Lower leg skin (tissue), 4 donors: Measurements from ENCODE around the gene CNTN4. TPM values are rescaled to one million over a fixed set of nuclear protein-coding genes. Genes with fewer than 3 reads are reported as not detected.

Source experiments
- DNase-seq, 2 donors: peaks; one replicate each; pipeline ENCODE4 v3.0.0-alpha.2; 2019; ENCODE audit warnings: low spot score in 2 of 2
- H3K4me3 ChIP-seq: fragments of 200-600 bp; sonication (generic); 2 replicates; pipeline ENCODE4 v1.5.1; 2017; ENCODE audit warnings: mild to moderate bottlenecking, low read depth; ENCODE audit not compliant: poor library complexity, severe bottlenecking
- POLR2A ChIP-seq, 2 donors: fragments of 450-650 bp; IDR thresholded peaks; one replicate each; pipeline ENCODE4 v1.6.1; 2016 to 2017; ENCODE audit warnings: antibody characterized with exemption in 2 of 2, mild to moderate bottlenecking in 1 of 2, moderate library complexity in 1 of 2
- WGBS, 2 donors: methylation state at CpG; one replicate each; pipeline ENCODE4 v1.1.5; 2018; 5-methylcytosine and 5-hydroxymethylcytosine counted together
- intact Hi-C: fragments of 100-400 bp; cut with DNase I; formaldehyde crosslinking; loops from one replicate; pipeline ENCODE4 v1.15.0; 2023; ENCODE audit warnings: low total_unique reads
- total RNA-seq, 4 donors: library from RNA; depleted of rRNA; stranded (reverse); fragments of >200 nt; gene quantifications; one replicate each; pipeline ENCODE4 v1.1.0, GENCODE V29; 2016
- TF ChIP-seq, protein P1 (sequence below), 3 donors: fragments of 450-650 bp; IDR thresholded peaks; one replicate each; pipeline ENCODE4 v1.5.1; 2016; ENCODE audit warnings: antibody characterized with exemption in 3 of 3, mild to moderate bottlenecking in 3 of 3, moderate library complexity in 2 of 3

The CNTN4 gene
- total RNA-seq, 4 donors from 2014 or later, result 1.8 to 6.1 (median 2.6) TPM

DNA sequence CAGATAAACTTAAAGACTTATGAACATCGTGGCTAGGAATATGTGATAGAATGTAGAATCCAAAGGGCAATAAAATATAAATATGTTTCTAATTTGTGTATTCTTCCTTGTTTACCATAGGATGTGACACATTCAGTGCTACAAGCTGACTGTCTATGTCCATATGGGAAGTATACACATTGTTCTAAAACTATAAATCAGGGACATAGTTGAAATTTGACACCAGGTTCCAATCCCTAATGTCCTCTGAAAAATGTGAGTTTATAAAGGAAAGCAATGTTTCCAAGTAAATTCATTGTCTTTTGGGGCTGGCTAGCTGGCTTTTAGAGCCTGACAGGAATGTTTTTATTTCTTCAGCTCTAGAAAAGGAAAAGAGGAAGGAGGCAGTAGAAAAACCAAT is 273.6 kb downstream of the CNTN4 start:
- TF ChIP-seq, protein P1, sequence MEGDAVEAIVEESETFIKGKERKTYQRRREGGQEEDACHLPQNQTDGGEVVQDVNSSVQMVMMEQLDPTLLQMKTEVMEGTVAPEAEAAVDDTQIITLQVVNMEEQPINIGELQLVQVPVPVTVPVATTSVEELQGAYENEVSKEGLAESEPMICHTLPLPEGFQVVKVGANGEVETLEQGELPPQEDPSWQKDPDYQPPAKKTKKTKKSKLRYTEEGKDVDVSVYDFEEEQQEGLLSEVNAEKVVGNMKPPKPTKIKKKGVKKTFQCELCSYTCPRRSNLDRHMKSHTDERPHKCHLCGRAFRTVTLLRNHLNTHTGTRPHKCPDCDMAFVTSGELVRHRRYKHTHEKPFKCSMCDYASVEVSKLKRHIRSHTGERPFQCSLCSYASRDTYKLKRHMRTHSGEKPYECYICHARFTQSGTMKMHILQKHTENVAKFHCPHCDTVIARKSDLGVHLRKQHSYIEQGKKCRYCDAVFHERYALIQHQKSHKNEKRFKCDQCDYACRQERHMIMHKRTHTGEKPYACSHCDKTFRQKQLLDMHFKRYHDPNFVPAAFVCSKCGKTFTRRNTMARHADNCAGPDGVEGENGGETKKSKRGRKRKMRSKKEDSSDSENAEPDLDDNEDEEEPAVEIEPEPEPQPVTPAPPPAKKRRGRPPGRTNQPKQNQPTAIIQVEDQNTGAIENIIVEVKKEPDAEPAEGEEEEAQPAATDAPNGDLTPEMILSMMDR (IDR thresholded peaks at IDR 0.05), result no peak
- no peak for TF ChIP-seq POLR2A (IDR thresholded peaks at IDR 0.05)
- DNase-seq, result no peak

DNA sequence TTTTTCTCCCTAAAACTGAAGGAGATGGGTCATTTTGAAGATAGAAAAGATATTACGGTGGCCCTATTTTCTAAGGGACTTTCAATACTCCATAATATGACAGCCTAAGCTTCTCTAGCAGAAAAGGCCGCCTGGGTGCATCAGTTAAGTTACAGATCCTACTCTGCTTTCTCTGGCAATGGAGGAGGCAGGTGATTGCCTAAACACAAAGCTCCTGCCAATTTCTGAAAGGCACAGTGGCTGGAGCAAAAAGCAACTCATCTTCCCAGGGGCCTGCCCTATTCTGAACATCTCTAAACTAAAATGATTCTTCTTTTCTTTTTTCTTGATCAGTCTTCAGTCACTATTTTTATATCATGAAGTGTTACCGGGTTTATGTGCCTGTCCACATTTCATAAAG is 276.7 kb downstream of the CNTN4 start:
- WGBS, 2 donors, result 66 to 68% methylated on average over 3 of the region's 3 CpGs
- DNase-seq, result no peak
- H3K4me3 ChIP-seq, result no peak overlapping the region
- TF ChIP-seq, protein P1 (IDR thresholded peaks at IDR 0.05), result no peak
- no peak for TF ChIP-seq POLR2A (IDR thresholded peaks at IDR 0.05)
- intact Hi-C loops, result no loop called here

More for the DNA sequence above, 273.6 kb downstream of the CNTN4 start:
- intact Hi-C loops, result no loop called here
- H3K4me3 ChIP-seq, result no peak overlapping the region
- WGBS, 2 donors, result 55 to 60% methylated on average over 1 of the region's 1 CpG

DNA sequence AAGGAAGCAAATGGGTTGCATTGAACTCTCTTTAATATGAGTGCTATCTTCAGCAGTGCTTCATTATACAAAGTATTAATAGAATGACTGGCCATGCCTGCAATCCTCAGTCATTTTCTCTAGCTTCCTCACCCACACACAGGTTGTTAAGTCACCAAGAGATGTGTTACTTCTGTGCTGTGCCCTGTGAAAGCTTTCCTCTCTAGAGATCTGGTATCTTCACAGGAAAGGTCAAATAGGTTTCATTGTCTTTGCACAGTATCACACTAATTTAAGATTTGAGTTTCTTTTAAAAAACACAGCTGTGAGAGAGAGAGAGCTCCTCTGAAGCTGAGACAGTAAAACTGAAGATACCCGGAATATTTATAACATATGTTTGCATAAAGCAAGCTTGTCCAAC is 278.6 kb downstream of the CNTN4 start:
- intact Hi-C loops, result no loop called here
- no peak for TF ChIP-seq POLR2A (IDR thresholded peaks at IDR 0.05)
- TF ChIP-seq, protein P1 (IDR thresholded peaks at IDR 0.05), result no peak
- DNase-seq, result no peak
- H3K4me3 ChIP-seq, result no peak overlapping the region
- WGBS, 2 donors, result 34 to 42% methylated on average over 1 of the region's 1 CpG

DNA sequence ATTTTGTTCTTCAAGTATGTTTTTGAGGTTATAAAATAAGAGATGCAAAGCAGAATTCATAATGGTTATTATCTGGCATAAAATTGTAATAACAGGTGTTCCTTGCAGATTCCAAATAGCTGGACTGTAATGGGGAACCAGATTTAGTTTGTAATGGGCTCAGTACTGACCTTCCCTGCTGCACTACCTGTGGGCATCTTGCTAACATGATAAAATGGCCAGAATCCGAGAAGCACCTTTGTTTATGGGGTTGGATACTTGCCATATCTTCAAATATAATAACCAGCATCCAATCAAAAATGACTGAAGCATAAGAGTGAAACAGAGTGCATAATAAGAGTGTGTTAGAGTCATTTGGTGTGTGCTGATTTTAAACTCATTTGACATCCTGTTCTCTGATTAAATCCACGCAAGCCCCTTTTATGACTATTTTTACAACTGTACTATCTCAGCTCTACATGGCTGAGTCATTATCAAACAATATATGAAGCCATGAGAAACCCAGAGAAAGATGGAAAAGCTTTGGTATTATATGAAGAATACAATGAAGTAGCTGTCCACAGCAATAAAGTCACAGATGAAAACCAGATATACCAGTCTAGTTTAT is 292.4 kb downstream of the CNTN4 start:
- DNase-seq, result no peak
- H3K4me3 ChIP-seq, result no peak overlapping the region
- 66 to 67% methylated on average over 2 of the region's 2 CpGs for WGBS, 2 donors
- intact Hi-C loops, result no loop called here
- TF ChIP-seq, protein P1 (IDR thresholded peaks at IDR 0.05), result no peak
- TF ChIP-seq POLR2A (IDR thresholded peaks at IDR 0.05), result no peak

DNA sequence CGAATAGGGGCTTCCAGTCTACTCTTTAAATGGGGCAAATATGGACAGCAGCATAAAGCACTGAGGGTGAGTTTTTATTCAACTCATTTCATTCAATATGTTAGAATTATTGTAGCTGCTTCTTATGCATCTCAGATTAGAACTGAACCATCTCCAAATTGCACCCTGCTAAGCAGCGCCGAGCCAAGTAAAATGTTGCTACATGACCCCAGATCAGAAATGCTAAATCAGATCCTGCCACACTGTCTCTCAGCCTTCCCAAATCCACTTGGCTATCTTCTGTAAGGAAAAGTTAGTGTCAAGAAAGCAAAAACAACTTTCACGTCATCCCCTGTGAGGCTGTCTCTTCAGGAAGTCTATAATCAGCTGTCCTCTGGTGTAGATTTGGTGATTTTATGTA is 293.2 kb downstream of the CNTN4 start:
- no peak for DNase-seq
- no peak overlapping the region for H3K4me3 ChIP-seq
- no peak for TF ChIP-seq POLR2A (IDR thresholded peaks at IDR 0.05)
- TF ChIP-seq, protein P1 (IDR thresholded peaks at IDR 0.05), result no peak
- intact Hi-C loops, result no loop called here
- 81 to 82% methylated on average over 4 of the region's 4 CpGs for WGBS, 2 donors

DNA sequence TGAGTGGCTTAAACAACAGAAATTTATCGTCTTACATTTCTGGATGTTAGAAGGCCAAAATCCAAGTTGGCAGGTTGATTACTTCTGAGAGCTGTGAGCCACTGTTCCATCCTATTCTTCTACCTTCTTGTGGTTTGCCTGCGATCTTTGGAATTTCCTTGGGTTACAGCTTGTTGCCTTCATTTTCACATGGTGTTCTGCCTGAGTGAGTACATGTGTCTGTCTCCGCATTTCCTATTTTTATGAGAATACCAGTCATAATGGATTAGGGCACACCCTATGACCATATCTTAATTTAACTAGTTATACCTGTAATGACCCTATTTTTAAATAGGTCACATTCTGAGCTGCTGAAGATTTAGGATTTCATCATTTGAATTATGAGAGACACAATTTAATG is 294.3 kb downstream of the CNTN4 start:
- H3K4me3 ChIP-seq, result no peak overlapping the region
- no peak for DNase-seq
- intact Hi-C loops, result no loop called here
- 89% methylated on average over 3 of the region's 3 CpGs for WGBS, 2 donors
- TF ChIP-seq, protein P1 (IDR thresholded peaks at IDR 0.05), result no peak
- TF ChIP-seq POLR2A (IDR thresholded peaks at IDR 0.05), result no peak
